ENCODE measurements around the gene AIFM3.

DNA sequence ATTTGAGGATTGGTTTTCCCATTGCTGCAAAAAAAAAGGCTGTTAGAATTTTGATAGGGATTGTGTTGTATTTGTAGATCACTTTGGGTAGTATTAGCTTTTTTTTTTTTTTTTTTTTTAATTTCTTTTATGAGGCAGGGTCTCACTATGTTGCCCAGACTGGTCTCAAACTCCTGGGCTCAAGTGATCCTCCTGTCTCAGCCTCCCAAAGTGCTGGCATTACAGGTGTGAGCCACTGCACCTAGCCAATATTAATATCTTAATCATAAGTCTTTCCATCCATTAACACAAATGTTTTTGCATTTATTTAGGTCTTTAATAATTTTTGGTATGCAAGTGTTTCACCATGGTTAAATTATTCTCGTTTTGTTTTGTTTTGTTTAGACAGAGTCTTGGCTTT, 23.0 kb upstream of the AIFM3 start:
- no peak for TF ChIP-seq POLR2A (IDR thresholded peaks at IDR 0.05)
- no peak for TF ChIP-seq CTCF (IDR thresholded peaks at IDR 0.05)
- TF ChIP-seq POLR2AphosphoS5 (IDR thresholded peaks at IDR 0.05) = no peak
